Body of pancreas (tissue), 4 donors: Measurements from ENCODE around the gene CRTAC1. TPM values are rescaled to one million over a fixed set of nuclear protein-coding genes. Genes with fewer than 3 reads are reported as not detected.

Source experiments
- ATAC-seq: fragments of 150-250 bp; one replicate; pipeline ENCODE4 v1.9.1; 2016
- DNase-seq, 4 donors: peaks; one replicate each; pipeline ENCODE4 v3.0.0-alpha.2; 2019
- H3K27ac ChIP-seq, 4 donors: fragments of 200-600 bp; sonication (generic); 1 replicate in 3 of 4; 2 replicates in 1 of 4; pipeline versions ENCODE4 v1.5.1 to v1.6.1; 2016 to 2019; ENCODE audit warnings: mild to moderate bottlenecking in 1 of 4, mixed read lengths in 1 of 4, moderate library complexity in 1 of 4
- H3K27me3 ChIP-seq, 2 donors: fragments of 200-600 bp; sonication (generic); one replicate each; pipeline ENCODE4 v1.6.0; 2016; ENCODE audit warnings: mild to moderate bottlenecking in 1 of 2
- H3K36me3 ChIP-seq, 2 donors: fragments of 200-600 bp; sonication (generic); replicated peaks in 1 of 2; 2 replicates each; pipeline ENCODE4 v1.5.1; 2016; ENCODE audit warnings: low read depth in 2 of 2; ENCODE audit not compliant: insufficient read depth in 1 of 2
- H3K4me1 ChIP-seq: fragments of 200-600 bp; sonication (generic); one replicate; pipeline ENCODE4 v1.6.0; 2016
- H3K4me3 ChIP-seq, 2 donors: fragments of 200-600 bp; sonication (generic); 1 replicate in 1 of 2; 2 replicates in 1 of 2; pipeline ENCODE4 v1.5.1; 2016 to 2019
- H3K9me3 ChIP-seq, 3 donors: fragments of 200-600 bp; sonication (generic); 1 replicate in 2 of 3; 2 replicates in 1 of 3; pipeline ENCODE4 v1.5.1; 2016
- POLR2A ChIP-seq, 3 donors: fragments of 450-650 bp; IDR thresholded peaks; one replicate each; pipeline ENCODE4 v1.6.1; 2016; ENCODE audit warnings: antibody characterized with exemption in 3 of 3, mild to moderate bottlenecking in 2 of 3
- WGBS, 2 donors: methylation state at CpG; one replicate each; pipeline ENCODE4 v1.1.5; 2017; 5-methylcytosine and 5-hydroxymethylcytosine counted together
- intact Hi-C: fragments of 100-400 bp; cut with DNase I; formaldehyde crosslinking; loops from one replicate; pipeline ENCODE4 v1.15.1; 2023
- total RNA-seq, 2 donors: library from RNA; depleted of rRNA; stranded (reverse); fragments of >200 nt; gene quantifications; one replicate each; pipeline ENCODE4 v1.1.0, GENCODE V29; 2016
- TF ChIP-seq, protein P1 (sequence below), 7 experiments: fragments of 450-650 bp in 4 of 7; fragments of 200-600 bp in 3 of 7; sonication (generic) in 3 of 7; IDR thresholded peaks; one replicate each; pipeline ENCODE4 v1.5.1; 2016 to 2019; ENCODE audit warnings: antibody characterized with exemption in 7 of 7

Gene CRTAC1
- total RNA-seq, 2 donors from 2014 or later: 0.52 TPM; not detected in 1

DNA sequence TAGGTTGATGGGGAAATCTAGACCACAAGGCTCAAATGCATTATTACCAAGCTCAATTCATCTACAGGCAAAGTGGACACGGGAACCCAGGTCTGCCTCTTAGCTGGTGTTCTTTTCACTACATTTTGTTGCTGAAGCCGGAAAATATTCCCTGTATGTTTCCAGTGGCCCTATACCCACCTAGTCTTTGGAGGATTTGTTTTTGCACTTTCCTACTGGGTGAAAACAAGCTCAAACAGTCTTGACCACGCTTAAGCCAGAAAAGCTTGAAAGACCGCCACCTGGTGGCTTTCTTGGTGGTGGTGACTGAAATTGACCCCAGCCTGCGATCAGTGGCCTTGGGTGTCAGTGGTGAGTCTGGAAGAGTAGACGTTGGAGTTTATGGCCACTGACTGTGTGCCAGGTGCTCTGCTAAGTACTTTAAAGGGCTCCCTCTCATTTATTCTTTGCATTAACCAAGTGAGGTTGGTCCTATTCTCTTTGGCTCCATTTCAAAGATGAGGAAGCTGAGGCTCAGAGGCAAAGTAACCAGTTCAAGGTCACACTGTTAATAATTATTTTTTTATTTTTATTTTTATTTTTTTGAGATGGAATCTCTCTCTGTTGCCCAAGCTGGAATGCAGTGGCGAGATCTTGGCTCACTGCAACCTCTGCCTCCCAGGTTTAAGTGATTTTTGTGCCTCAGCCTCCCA lies 11.1 kb upstream of the CRTAC1 start:
- no peaks in the 10 kb centered on the region for H3K9me3 ChIP-seq
- H3K4me1 ChIP-seq: peaks cover 4% of the 10 kb centered on the region
- 13 to 21% methylated on average over 7 of the region's 7 CpGs for WGBS, 2 donors
- H3K27me3 ChIP-seq: no peaks in the 10 kb centered on the region
- intact Hi-C loops: loop anchor here (5.0 kb wide), 1 partner anchor 129 kb away; no protein-coding TSS in a partner anchor
- H3K36me3 ChIP-seq: no peaks in the 10 kb centered on the region
- DNase-seq (peak; percentile 69 to 82 (median 75)), ATAC-seq (peak; percentile 62)
- H3K4me3 ChIP-seq: no peak overlapping the region
- no peak overlapping the region for H3K27ac ChIP-seq
- TF ChIP-seq, protein P1, sequence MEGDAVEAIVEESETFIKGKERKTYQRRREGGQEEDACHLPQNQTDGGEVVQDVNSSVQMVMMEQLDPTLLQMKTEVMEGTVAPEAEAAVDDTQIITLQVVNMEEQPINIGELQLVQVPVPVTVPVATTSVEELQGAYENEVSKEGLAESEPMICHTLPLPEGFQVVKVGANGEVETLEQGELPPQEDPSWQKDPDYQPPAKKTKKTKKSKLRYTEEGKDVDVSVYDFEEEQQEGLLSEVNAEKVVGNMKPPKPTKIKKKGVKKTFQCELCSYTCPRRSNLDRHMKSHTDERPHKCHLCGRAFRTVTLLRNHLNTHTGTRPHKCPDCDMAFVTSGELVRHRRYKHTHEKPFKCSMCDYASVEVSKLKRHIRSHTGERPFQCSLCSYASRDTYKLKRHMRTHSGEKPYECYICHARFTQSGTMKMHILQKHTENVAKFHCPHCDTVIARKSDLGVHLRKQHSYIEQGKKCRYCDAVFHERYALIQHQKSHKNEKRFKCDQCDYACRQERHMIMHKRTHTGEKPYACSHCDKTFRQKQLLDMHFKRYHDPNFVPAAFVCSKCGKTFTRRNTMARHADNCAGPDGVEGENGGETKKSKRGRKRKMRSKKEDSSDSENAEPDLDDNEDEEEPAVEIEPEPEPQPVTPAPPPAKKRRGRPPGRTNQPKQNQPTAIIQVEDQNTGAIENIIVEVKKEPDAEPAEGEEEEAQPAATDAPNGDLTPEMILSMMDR (IDR thresholded peaks at IDR 0.05): peak; percentile 62 to 78 (median 66)
- TF ChIP-seq POLR2A (IDR thresholded peaks at IDR 0.05): no peak

DNA sequence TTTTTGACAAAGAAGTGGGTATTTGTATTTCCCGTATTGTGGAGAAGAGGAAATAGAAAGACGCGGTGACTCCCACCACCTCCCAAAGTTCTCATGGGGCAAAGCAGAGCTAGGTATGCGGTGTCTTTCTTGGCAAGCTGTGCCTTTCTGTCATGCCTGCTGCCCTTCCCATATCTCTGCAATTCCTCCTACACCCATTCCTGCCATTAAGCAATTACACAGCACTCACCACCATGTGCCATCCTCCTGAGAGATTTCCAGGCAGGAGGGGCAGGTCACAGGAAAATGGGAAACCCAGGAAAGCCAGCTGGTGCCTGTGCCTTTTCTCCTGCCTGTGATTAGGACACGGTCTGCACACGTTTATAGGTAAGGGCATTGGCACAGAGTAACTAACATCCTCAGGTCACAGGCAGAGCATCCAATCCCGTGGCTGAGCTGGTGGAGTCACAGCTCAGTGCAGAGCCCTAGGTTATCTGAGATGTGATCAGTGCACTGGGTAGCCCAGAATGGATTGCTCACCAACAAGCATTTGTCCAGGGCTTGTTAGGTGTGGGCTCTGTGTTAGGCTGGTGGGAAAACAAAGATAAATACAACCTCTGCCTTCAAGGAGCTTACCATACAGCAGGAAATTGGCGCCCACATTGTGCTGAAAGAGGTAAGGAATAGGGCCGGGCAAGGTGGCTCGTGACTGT lies 9.4 kb upstream of the CRTAC1 start:
- 61 to 67% methylated on average over 10 of the region's 10 CpGs for WGBS, 2 donors
- Histone ChIP-seq H3K4me3 (no peak overlapping the region), H3K27ac (no peak overlapping the region), H3K9me3 (no peaks in the 10 kb centered on the region), H3K27me3 (no peaks in the 10 kb centered on the region), H3K4me1 (peaks cover 4% of the 10 kb centered on the region), H3K36me3 (no peaks in the 10 kb centered on the region)
- intact Hi-C loops: loop anchor here (5.0 kb wide), 1 partner anchor 128 kb away; no protein-coding TSS in a partner anchor
- no peak for ATAC-seq
- TF ChIP-seq POLR2A (IDR thresholded peaks at IDR 0.05): no peak
- TF ChIP-seq, protein P1 (IDR thresholded peaks at IDR 0.05): no peak
- DNase-seq: no peak

DNA sequence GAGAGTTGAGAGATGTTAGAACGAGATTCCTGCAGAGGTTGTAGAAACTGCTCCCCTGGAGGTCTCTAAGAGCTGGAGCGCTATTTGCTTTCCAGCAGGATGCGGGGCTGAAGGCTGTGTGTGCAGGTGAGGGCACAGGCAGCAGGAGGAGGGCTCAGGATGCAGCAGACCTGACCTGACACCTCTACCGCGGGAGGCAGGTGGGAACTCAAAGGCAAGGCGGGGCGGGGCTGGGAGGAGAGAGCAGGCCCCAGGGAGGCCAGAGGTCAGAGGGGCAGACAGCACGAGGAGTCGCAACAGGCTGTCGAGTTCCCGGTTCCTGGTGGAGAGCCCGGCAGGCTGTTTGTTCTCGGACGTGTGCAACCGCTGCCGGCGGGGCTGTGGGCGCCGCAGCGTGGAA lies 7.9 kb upstream of the CRTAC1 start:
- intact Hi-C loops: no loop called here
- Histone ChIP-seq H3K4me3 (no peak overlapping the region), H3K4me1 (peaks cover 4% of the 10 kb centered on the region), H3K36me3 (no peaks in the 10 kb centered on the region), H3K27ac (no peak overlapping the region), H3K9me3 (no peaks in the 10 kb centered on the region), H3K27me3 (no peaks in the 10 kb centered on the region)
- 19 to 22% methylated on average over 17 to 20 of the region's 20 CpGs for WGBS, 2 donors
- ATAC-seq: no peak
- TF ChIP-seq POLR2A (IDR thresholded peaks at IDR 0.05): no peak
- TF ChIP-seq, protein P1 (IDR thresholded peaks at IDR 0.05): no peak
- DNase-seq: peak in 2 of 4 donors; percentile 10 to 15

DNA sequence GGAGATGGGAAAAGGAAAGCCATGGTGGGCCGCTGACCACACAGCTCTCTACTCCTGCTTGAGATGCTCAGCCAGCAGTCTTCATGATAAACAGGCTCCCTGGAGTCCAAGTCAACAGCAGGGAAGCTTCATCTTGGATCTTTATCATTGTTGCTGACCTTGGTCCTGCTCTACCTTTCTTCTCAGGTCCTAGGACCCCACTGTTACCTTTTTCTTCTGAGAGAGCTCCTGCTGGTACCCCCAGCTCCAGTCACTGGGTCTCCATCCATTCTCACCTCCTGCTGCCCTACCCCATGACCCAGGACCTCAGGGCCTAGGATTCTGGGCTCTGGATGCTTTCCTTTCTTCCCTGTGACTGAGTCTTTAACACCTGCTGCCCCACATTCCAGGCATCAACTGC lies 5.2 kb upstream of the CRTAC1 start:
- no peak for DNase-seq
- intact Hi-C loops: no loop called here
- ATAC-seq: no peak
- Histone ChIP-seq H3K9me3 (no peaks in the 10 kb centered on the region), H3K4me3 (no peak overlapping the region), H3K27ac (no peak overlapping the region), H3K4me1 (peaks cover 8% of the 10 kb centered on the region), H3K27me3 (no peaks in the 10 kb centered on the region), H3K36me3 (no peaks in the 10 kb centered on the region)
- TF ChIP-seq, protein P1 (IDR thresholded peaks at IDR 0.05): no peak
- no peak for TF ChIP-seq POLR2A (IDR thresholded peaks at IDR 0.05)
- 27 to 69% methylated on average over 1 of the region's 1 CpG for WGBS, 2 donors
